ENCODE results near the gene FRAS1.

DNA sequence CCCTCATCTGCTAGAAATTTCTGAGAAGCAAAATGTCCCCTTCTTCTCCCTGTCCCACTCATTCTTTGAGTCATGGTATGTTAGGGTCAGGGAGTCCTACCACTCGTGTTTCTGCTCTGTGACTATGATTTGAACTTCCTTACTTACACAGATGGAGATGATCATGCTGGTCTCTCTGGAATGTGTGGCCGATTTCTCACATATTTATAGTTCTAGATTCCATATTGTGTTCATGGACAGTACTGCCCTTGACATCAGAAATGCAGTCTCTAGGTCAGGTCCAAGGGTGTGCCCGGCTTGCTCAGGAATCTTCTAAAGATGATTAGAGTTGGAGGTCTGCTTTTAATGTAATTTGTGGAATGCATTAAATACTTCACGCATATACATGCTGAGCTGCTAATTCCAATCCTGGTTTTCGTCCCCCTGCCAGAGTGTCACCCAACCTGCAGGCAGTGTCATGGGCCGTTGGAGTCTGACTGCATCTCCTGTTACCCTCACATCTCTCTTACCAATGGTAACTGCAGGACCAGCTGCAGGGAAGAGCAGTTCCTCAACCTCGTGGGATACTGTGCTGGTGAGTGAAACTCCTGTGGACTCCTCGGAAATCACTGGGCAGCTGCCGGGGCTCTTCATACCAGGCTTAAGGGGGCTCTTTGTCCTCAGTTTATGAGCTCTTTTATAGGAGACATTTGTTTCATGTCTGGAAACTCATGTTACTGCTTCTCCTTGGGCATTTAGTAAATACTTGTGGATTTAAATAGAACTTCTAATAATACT, 280.3 kb downstream of the FRAS1 start:
- TF ChIP-seq, protein P1, sequence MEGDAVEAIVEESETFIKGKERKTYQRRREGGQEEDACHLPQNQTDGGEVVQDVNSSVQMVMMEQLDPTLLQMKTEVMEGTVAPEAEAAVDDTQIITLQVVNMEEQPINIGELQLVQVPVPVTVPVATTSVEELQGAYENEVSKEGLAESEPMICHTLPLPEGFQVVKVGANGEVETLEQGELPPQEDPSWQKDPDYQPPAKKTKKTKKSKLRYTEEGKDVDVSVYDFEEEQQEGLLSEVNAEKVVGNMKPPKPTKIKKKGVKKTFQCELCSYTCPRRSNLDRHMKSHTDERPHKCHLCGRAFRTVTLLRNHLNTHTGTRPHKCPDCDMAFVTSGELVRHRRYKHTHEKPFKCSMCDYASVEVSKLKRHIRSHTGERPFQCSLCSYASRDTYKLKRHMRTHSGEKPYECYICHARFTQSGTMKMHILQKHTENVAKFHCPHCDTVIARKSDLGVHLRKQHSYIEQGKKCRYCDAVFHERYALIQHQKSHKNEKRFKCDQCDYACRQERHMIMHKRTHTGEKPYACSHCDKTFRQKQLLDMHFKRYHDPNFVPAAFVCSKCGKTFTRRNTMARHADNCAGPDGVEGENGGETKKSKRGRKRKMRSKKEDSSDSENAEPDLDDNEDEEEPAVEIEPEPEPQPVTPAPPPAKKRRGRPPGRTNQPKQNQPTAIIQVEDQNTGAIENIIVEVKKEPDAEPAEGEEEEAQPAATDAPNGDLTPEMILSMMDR (IDR thresholded peaks at IDR 0.05), result no peak
- no peak for TF ChIP-seq POLR2A (IDR thresholded peaks at IDR 0.05)
